Erythroblast (primary cell): ENCODE results near the gene HPS1.

ENCODE experiments used
- DNase-seq, 2 experiments: peaks; one replicate each; lab custom pipeline; 2025; lab: John Stamatoyannopoulos, UW
- GATA1 ChIP-seq: IDR thresholded peaks from 2 replicates; pipeline ENCODE4 v1.6.1; 2011; ENCODE audit warnings: low read depth, mild to moderate bottlenecking, control low read depth, low read length, moderate library complexity
- POLR2A ChIP-seq: IDR thresholded peaks from 2 replicates; pipeline ENCODE4 v1.6.1; 2011; ENCODE audit warnings: mild to moderate bottlenecking, low read length

The HPS1 gene

GRCh38 chr10:98432330-98432729 is 14.4 kb downstream of the HPS1 start:
- DNase-seq = no peak
- TF ChIP-seq POLR2A (no peak), GATA1 (no peak)

- no peak for TF ChIP-seq GATA1
- TF ChIP-seq POLR2A = no peak
- DNase-seq = no peak
Observed at GRCh38 chr10:98431016-98431415, 15.7 kb downstream of the HPS1 start.

- TF ChIP-seq POLR2A (no peak), GATA1 (no peak)
- DNase-seq = no peak
Observed at GRCh38 chr10:98430427-98430826, 16.3 kb downstream of the HPS1 start.

- DNase-seq = no peak
- no peak for TF ChIP-seq POLR2A
Observed at GRCh38 chr10:98429320-98430072, 17.2 kb downstream of the HPS1 start.

- no peak for DNase-seq
- TF ChIP-seq POLR2A = no peak
- no peak for TF ChIP-seq GATA1
Observed at GRCh38 chr10:98427011-98427515, 19.7 kb downstream of the HPS1 start.

- peak; percentile 78 to 86 for DNase-seq
- TF ChIP-seq POLR2A (no peak), GATA1 (no peak)
Observed at GRCh38 chr10:98425511-98426352, 21.0 kb downstream of the HPS1 start.

- no peak for TF ChIP-seq GATA1
- no peak for TF ChIP-seq POLR2A
- no peak for DNase-seq
Observed at GRCh38 chr10:98424295-98425254, 22.2 kb downstream of the HPS1 start.

GRCh38 chr10:98423691-98424120 is 23.0 kb downstream of the HPS1 start:
- no peak for TF ChIP-seq POLR2A
- TF ChIP-seq GATA1 = no peak
- no peak for DNase-seq

- no peak for DNase-seq
- TF ChIP-seq POLR2A = no peak
- no peak for TF ChIP-seq GATA1
Observed at GRCh38 chr10:98422182-98422581, 24.6 kb downstream of the HPS1 start.

- DNase-seq = no peak
- TF ChIP-seq GATA1 (no peak), POLR2A (no peak)
Observed at GRCh38 chr10:98420786-98421185, 25.9 kb downstream of the HPS1 start.

- no peak for DNase-seq
- TF ChIP-seq GATA1 = no peak
- TF ChIP-seq POLR2A = no peak
Observed at GRCh38 chr10:98419469-98420261, 27.1 kb downstream of the HPS1 start.

GRCh38 chr10:98418665-98419468 is 27.9 kb downstream of the HPS1 start:
- DNase-seq = no peak
- TF ChIP-seq POLR2A = no peak
- no peak for TF ChIP-seq GATA1
